GM19099 (cell line): Measurements from ENCODE around the gene EML4.
A peak's percentile ranks its signal among the peaks of the same experiment; 100 is the strongest.

ENCODE experiments used
- POLR2A ChIP-seq: IDR thresholded peaks from 3 replicates; pipeline ENCODE4 v1.6.1; 2011; ENCODE audit warnings: low read depth; ENCODE audit not compliant: insufficient read length; ENCODE audit errors: extremely low read depth

Gene EML4, protein sequence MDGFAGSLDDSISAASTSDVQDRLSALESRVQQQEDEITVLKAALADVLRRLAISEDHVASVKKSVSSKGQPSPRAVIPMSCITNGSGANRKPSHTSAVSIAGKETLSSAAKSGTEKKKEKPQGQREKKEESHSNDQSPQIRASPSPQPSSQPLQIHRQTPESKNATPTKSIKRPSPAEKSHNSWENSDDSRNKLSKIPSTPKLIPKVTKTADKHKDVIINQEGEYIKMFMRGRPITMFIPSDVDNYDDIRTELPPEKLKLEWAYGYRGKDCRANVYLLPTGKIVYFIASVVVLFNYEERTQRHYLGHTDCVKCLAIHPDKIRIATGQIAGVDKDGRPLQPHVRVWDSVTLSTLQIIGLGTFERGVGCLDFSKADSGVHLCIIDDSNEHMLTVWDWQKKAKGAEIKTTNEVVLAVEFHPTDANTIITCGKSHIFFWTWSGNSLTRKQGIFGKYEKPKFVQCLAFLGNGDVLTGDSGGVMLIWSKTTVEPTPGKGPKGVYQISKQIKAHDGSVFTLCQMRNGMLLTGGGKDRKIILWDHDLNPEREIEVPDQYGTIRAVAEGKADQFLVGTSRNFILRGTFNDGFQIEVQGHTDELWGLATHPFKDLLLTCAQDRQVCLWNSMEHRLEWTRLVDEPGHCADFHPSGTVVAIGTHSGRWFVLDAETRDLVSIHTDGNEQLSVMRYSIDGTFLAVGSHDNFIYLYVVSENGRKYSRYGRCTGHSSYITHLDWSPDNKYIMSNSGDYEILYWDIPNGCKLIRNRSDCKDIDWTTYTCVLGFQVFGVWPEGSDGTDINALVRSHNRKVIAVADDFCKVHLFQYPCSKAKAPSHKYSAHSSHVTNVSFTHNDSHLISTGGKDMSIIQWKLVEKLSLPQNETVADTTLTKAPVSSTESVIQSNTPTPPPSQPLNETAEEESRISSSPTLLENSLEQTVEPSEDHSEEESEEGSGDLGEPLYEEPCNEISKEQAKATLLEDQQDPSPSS

GRCh38 chr2:42169100-42169873 lies at the start of gene EML4:
EML4 (plus strand) TSS chr2:42169353; CDS start chr2:42169612, 259 bp downstream.
- TF ChIP-seq POLR2A: peak; percentile 85

- no peak for TF ChIP-seq POLR2A
Observed at GRCh38 chr2:42123426-42123825, 45.7 kb upstream of the EML4 start.

- TF ChIP-seq POLR2A: no peak
Observed at GRCh38 chr2:42124011-42124785, 45.0 kb upstream of the EML4 start.

DNA sequence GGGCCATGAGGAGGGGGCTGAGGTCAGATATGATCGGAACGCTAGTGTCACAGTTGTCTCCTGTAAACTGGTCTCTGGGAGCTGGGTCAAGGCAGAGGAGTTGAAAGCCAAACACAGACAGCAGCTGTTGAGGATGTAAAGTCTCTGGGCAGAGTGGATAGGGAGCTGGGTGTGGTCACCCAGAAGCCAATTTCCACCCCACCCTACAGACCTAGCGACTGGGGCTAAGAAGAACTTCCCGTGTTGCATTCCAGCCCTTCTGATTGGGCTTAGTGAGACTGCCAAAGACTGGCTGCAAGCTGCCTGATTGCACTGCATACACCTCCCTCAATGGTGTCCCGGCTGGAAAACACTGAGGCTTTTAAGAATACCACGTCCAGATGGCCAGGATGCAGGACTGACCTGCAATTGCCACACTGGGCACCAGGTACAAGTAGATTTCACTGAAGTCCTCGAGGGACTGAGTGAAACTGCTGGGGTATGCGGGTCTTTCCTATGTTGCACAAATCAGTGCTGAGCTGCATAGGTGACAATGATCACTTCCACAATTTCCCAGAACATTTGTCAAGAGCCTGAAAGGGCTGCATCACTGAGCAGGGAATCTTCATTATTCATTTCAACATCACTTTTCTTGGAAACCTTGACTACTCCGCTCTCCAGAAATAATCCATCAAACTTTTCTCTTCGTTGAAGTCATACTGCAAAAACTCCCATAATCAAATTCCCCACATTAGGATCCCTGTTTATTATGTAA lies 43.1 kb upstream of the EML4 start:
- no peak for TF ChIP-seq POLR2A

GRCh38 chr2:42127425-42128424 lies 41.4 kb upstream of the EML4 start:
- TF ChIP-seq POLR2A: no peak

- TF ChIP-seq POLR2A: no peak
Observed at GRCh38 chr2:42128721-42129486, 40.2 kb upstream of the EML4 start.

DNA sequence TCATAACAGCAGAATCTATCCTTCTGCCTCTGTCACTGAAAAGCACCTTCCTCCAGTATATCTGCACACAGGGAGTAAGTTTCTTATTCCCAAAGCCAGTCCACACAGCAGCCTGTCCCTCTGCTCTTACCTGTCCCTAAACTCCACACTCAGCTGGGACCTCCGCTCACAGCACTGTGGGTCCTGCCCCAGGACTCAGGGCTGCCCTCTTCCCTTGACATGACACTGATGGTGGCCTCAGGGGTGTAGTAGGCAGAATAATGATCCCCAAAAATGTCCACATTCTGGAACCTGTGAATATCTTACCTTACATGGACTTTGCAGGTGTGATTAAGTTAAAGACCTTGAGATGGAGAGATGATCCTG lies 39.7 kb upstream of the EML4 start:
- TF ChIP-seq POLR2A: no peak

DNA sequence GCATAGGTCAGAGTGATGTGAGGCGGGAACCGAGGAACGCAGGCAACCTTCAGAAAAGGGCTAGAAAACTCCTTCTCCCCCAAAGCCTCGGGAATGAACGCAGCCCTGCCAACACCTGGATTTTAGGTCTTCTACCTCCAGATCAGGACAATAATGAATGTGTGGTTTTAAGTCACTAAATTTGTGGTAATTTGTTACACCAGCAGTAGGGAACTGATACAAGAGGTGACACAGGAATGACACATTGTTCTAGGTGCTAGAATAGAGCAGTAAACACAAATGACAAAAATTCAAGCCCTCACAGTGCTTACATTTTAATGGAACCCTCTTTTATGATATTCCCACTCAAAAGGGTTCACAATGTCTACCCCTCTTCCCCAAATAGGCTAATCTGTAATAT lies 39.2 kb upstream of the EML4 start:
- no peak for TF ChIP-seq POLR2A

- TF ChIP-seq POLR2A: no peak
Observed at GRCh38 chr2:42132191-42132965, 36.8 kb upstream of the EML4 start.

DNA sequence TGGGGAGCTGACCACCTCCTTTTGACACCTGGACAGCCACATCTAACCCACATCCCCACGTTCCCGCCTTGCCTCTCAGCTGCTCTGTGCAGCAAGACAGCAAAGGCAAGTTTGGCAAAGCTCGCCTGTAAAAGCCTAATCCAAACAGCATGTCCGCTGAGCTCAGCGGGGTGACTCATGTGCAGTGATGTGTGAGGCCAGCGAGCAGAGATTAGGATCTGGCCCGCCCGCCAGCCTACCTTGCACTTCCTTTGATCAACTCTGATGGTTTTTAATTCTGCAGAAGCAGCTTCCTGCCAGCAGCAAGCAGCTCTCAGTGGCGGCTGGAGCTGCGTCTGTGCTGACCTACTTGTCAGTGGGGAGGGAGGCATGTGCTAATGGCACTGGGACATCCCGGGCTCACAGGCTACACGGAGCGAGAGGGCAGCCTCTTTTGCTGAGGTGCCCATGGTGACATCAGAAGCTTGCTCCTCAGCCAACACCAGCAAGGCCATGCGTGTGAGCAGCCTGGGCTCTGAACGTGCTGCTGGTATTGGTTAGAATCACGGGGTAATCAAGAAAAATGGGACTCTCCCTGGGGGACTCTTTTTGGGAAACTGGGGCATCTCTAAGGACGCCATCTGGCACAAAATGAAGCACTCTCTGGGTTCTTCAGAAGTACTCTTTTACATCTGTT lies 36.0 kb upstream of the EML4 start:
- TF ChIP-seq POLR2A: no peak
